ENCODE data around the gene LY6G5C. TPM values are rescaled to one million over a fixed set of nuclear protein-coding genes. Genes with fewer than 3 reads are reported as not detected.

The LY6G5C gene
- total and polyA plus RNA-seq, 4 donors: 2.8 to 5.0 (median 3.5) TPM

GRCh38 chr6:31641370-31641769, 39.5 kb downstream of the LY6G5C start:
- TF ChIP-seq CTCF (IDR thresholded peaks at IDR 0.05; ENCODE audit: control extremely low read depth, extremely low read depth): no peak
- DNase-seq: no peak
- 87 to 93% methylated on average over 4 of the region's 4 CpGs for WGBS, 2 donors
- Histone ChIP-seq H3K9ac (ENCODE audit: insufficient read depth in 1 of 2, low read length in 2 of 2) (no peak overlapping the region), H3K27ac (ENCODE audit: low read depth in 1 of 2, low read length in 1 of 2) (no peak overlapping the region), H3K4me3 (no peak overlapping the region), H3K4me1 (ENCODE audit: control insufficient read depth in 5 of 5, insufficient read depth in 5 of 5, low read length in 5 of 5) (no peaks in the 10 kb centered on the region), H3K27me3 (ENCODE audit: control insufficient read depth in 3 of 3, insufficient read depth in 3 of 3, low read length in 2 of 3) (no peaks in the 10 kb centered on the region), H3K36me3 (ENCODE audit: control insufficient read depth in 4 of 4, insufficient read depth in 4 of 4, low read length in 4 of 4) (peaks cover 43 to 73% (median 60%) of the 10 kb centered on the region in 4 donors), H3K9me3 (ENCODE audit: control insufficient read depth in 4 of 4, insufficient read depth in 3 of 4, low read length in 3 of 4) (no peaks in the 10 kb centered on the region)
- ATAC-seq (ENCODE audit: insufficient read depth, low FRiP score): no peak

GRCh38 chr6:31640612-31641011, 40.3 kb downstream of the LY6G5C start:
- no peak for TF ChIP-seq CTCF (IDR thresholded peaks at IDR 0.05; ENCODE audit: control extremely low read depth, extremely low read depth)
- H3K36me3 ChIP-seq (ENCODE audit: control insufficient read depth in 4 of 4, insufficient read depth in 4 of 4, low read length in 4 of 4): peaks cover 41 to 76% (median 63%) of the 10 kb centered on the region in 4 donors
- H3K9ac ChIP-seq (ENCODE audit: insufficient read depth in 1 of 2, low read length in 2 of 2): no peak overlapping the region
- no peak for DNase-seq
- H3K9me3 ChIP-seq (ENCODE audit: control insufficient read depth in 4 of 4, insufficient read depth in 3 of 4, low read length in 3 of 4): no peaks in the 10 kb centered on the region
- no peak overlapping the region for H3K27ac ChIP-seq (ENCODE audit: low read depth in 1 of 2, low read length in 1 of 2)
- H3K27me3 ChIP-seq (ENCODE audit: control insufficient read depth in 3 of 3, insufficient read depth in 3 of 3, low read length in 2 of 3): no peaks in the 10 kb centered on the region
- 90 to 94% methylated on average over 6 of the region's 6 CpGs for WGBS, 2 donors
- H3K4me3 ChIP-seq: no peak overlapping the region
- no peak for ATAC-seq (ENCODE audit: insufficient read depth, low FRiP score)
- no peaks in the 10 kb centered on the region for H3K4me1 ChIP-seq (ENCODE audit: control insufficient read depth in 5 of 5, insufficient read depth in 5 of 5, low read length in 5 of 5)

GRCh38 chr6:31639449-31639861, 41.4 kb downstream of the LY6G5C start:
- peaks cover 48 to 78% (median 63%) of the 10 kb centered on the region in 4 donors for H3K36me3 ChIP-seq (ENCODE audit: control insufficient read depth in 4 of 4, insufficient read depth in 4 of 4, low read length in 4 of 4)
- no peak overlapping the region for H3K27ac ChIP-seq (ENCODE audit: low read depth in 1 of 2, low read length in 1 of 2)
- 71 to 75% methylated on average over 10 of the region's 10 CpGs for WGBS, 2 donors
- H3K9me3 ChIP-seq (ENCODE audit: control insufficient read depth in 4 of 4, insufficient read depth in 3 of 4, low read length in 3 of 4): no peaks in the 10 kb centered on the region
- H3K27me3 ChIP-seq (ENCODE audit: control insufficient read depth in 3 of 3, insufficient read depth in 3 of 3, low read length in 2 of 3): no peaks in the 10 kb centered on the region
- H3K9ac ChIP-seq (ENCODE audit: insufficient read depth in 1 of 2, low read length in 2 of 2): no peak overlapping the region
- DNase-seq (no peak), ATAC-seq (ENCODE audit: insufficient read depth, low FRiP score) (no peak)
- H3K4me1 ChIP-seq (ENCODE audit: control insufficient read depth in 5 of 5, insufficient read depth in 5 of 5, low read length in 5 of 5): no peaks in the 10 kb centered on the region
- no peak for TF ChIP-seq CTCF (IDR thresholded peaks at IDR 0.05; ENCODE audit: control extremely low read depth, extremely low read depth)
- H3K4me3 ChIP-seq: no peak overlapping the region

GRCh38 chr6:31639043-31639442, 41.8 kb downstream of the LY6G5C start:
- H3K9ac ChIP-seq (ENCODE audit: insufficient read depth in 1 of 2, low read length in 2 of 2): no peak overlapping the region
- no peak overlapping the region for H3K27ac ChIP-seq (ENCODE audit: low read depth in 1 of 2, low read length in 1 of 2)
- no peak for TF ChIP-seq CTCF (IDR thresholded peaks at IDR 0.05; ENCODE audit: control extremely low read depth, extremely low read depth)
- no peak overlapping the region for H3K4me3 ChIP-seq
- no peaks in the 10 kb centered on the region for H3K27me3 ChIP-seq (ENCODE audit: control insufficient read depth in 3 of 3, insufficient read depth in 3 of 3, low read length in 2 of 3)
- H3K9me3 ChIP-seq (ENCODE audit: control insufficient read depth in 4 of 4, insufficient read depth in 3 of 4, low read length in 3 of 4): no peaks in the 10 kb centered on the region
- H3K4me1 ChIP-seq (ENCODE audit: control insufficient read depth in 5 of 5, insufficient read depth in 5 of 5, low read length in 5 of 5): no peaks in the 10 kb centered on the region
- 84 to 91% methylated on average over 9 of the region's 9 CpGs for WGBS, 2 donors
- peaks cover 52 to 78% (median 65%) of the 10 kb centered on the region in 4 donors for H3K36me3 ChIP-seq (ENCODE audit: control insufficient read depth in 4 of 4, insufficient read depth in 4 of 4, low read length in 4 of 4)
- DNase-seq (no peak), ATAC-seq (ENCODE audit: insufficient read depth, low FRiP score) (no peak)
